Testis (tissue), 3 donors: ENCODE data around the gene ADPRH. TPM values are rescaled to one million over a fixed set of nuclear protein-coding genes. Genes with fewer than 3 reads are reported as not detected.
A peak's percentile ranks its signal among the peaks of the same experiment; 100 is the strongest.

ENCODE experiments used
- DNase-seq: peaks from one replicate; pipeline ENCODE4 v3.0.0-alpha.2; 2019
- H3K27ac ChIP-seq, 2 donors: fragments of 200-600 bp; sonication (generic); one replicate each; pipeline ENCODE4 v1.5.1; 2019
- H3K27me3 ChIP-seq: fragments of 200-600 bp; sonication (generic); one replicate; pipeline ENCODE4 v1.5.1; 2019
- H3K36me3 ChIP-seq: fragments of 200-600 bp; sonication (generic); one replicate; pipeline ENCODE4 v1.5.1; 2017; ENCODE audit warnings: low read depth; ENCODE audit errors: missing control alignments
- H3K4me1 ChIP-seq: fragments of 200-600 bp; sonication (generic); one replicate; pipeline ENCODE4 v1.5.1; 2019
- H3K4me3 ChIP-seq, 2 donors: fragments of 200-600 bp; sonication (generic); one replicate each; pipeline ENCODE4 v1.5.1; 2017 to 2019
- H3K9me3 ChIP-seq: fragments of 200-600 bp; sonication (generic); one replicate; pipeline ENCODE4 v1.5.1; 2017
- CTCF ChIP-seq, 3 experiments: fragments of 450-650 bp in 2 of 3; fragments of 200-600 bp in 1 of 3; sonication (generic) in 1 of 3; IDR thresholded peaks; one replicate each; pipeline ENCODE4 v1.5.1; 2016 to 2019; ENCODE audit warnings: antibody characterized with exemption in 3 of 3, mild to moderate bottlenecking in 2 of 3, moderate library complexity in 1 of 3
- POLR2A ChIP-seq: fragments of 450-650 bp; IDR thresholded peaks from one replicate; pipeline ENCODE4 v1.6.1; 2017; ENCODE audit warnings: antibody characterized with exemption, mild to moderate bottlenecking, moderate library complexity
- WGBS, 2 donors: methylation state at CpG; one replicate each; pipeline ENCODE4 v1.1.5; 2018; 5-methylcytosine and 5-hydroxymethylcytosine counted together
- intact Hi-C: fragments of 100-400 bp; cut with DNase I; formaldehyde crosslinking; loops from one replicate; pipeline ENCODE4 v1.15.1; 2023; ENCODE audit warnings: low total_unique reads
- polyA plus RNA-seq: library from polyadenylated mRNA; stranded (reverse); fragments of 350-450 nt; fragmentation: Illumina TruSeq; extraction: RNeasy Lipid Tissue Mini Kit (QIAGEN cat#74804); gene quantifications from one replicate; pipeline ENCODE4 v1.2.3, GENCODE V29; 2014; ENCODE audit warnings: low read depth, low replicate concordance; ENCODE audit not compliant: insufficient read depth
- total RNA-seq, 2 donors: library from RNA; depleted of rRNA; stranded (reverse); fragments of >200 nt; gene quantifications; one replicate each; pipeline ENCODE4 v1.2.3, GENCODE V29; 2016

The ADPRH gene
- total and polyA plus RNA-seq, 3 donors from 2014 or later: 7.9 to 8.6 (median 8.0) TPM

DNA sequence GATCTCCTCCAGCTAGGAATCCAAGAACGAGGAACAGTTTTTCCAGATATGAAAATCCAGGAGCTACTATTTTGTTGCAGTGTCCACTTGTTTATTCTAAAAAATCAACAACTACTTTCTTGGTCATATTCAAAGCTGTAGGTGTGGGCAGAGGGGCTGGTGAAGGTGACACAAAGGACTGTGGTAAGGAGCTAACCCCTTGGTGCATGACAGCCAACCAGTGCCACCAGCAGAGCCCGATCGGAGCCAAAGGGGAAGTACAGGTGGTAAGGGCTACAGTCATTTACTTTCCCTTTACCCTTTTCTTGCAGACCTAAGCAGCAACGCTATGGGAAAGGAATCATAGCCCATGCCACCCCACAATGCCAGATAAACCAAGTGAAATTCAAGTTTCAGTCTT lies 49.1 kb downstream of the ADPRH start:
- TF ChIP-seq CTCF (IDR thresholded peaks at IDR 0.05): no peak
- no peak for TF ChIP-seq POLR2A
- DNase-seq: no peak
- whole genome bisulfite sequencing, 2 donors: 77 to 78% methylated on average over 4 of the region's 4 CpGs
- Histone ChIP-seq H3K4me1 (peaks cover 18% of the 10 kb centered on the region), H3K27ac (peak overlapping the region in 1 of 2 donors; percentile 84), H3K36me3 (no peaks in the 10 kb centered on the region), H3K4me3 (no peak overlapping the region), H3K9me3 (no peaks in the 10 kb centered on the region), H3K27me3 (no peaks in the 10 kb centered on the region)
- intact Hi-C loops: no loop called here

DNA sequence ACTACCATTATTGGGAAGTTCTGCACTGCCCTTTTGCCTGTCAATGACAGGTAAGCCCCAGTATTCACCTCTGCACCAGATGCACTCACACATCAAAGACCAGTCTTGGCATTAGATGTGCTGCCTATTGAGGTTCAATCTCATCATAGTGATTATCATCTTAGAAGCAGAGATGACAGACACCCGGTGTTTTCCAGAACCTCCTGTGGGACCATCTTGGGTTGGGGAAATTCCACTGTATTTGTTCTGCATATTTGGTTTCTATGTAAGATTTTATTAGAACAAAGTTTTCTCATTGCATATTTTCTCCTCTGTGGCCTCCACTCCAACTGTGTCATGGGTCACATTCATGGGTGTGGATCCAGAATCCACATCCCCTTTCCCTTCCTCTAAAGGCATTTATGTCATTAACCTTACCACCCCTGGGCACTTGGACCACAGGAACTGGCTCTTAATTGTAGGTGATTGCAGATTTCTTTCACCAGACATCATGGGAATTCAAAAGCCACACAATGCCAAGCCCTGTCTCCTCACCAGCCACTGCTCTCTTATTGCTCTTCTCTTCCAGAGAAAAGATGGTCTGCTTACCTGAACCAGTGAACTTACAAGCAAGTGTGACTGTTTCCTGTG lies 49.6 kb downstream of the ADPRH start:
- Histone ChIP-seq H3K4me3 (no peak overlapping the region), H3K9me3 (no peaks in the 10 kb centered on the region), H3K27ac (peak overlapping the region in 1 of 2 donors; percentile 84), H3K4me1 (peaks cover 18% of the 10 kb centered on the region), H3K36me3 (no peaks in the 10 kb centered on the region), H3K27me3 (no peaks in the 10 kb centered on the region)
- no peak for DNase-seq
- intact Hi-C loops: no loop called here
- TF ChIP-seq CTCF (IDR thresholded peaks at IDR 0.05) (no peak), POLR2A (no peak)
- WGBS, 2 donors: 33 to 40% methylated on average over 1 of the region's 1 CpG

GRCh38 chr3:119630128-119630879 lies 51.0 kb downstream of the ADPRH start:
- DNase-seq: no peak
- H3K4me3 ChIP-seq: no peak overlapping the region
- peak overlapping the region; percentile 29 to 84 for H3K27ac ChIP-seq
- WGBS, 2 donors: 79 to 85% methylated on average over 8 of the region's 8 CpGs
- peaks cover 18% of the 10 kb centered on the region for H3K4me1 ChIP-seq
- no peaks in the 10 kb centered on the region for H3K36me3 ChIP-seq
- TF ChIP-seq CTCF (IDR thresholded peaks at IDR 0.05) (no peak), POLR2A (no peak)
- no peaks in the 10 kb centered on the region for H3K9me3 ChIP-seq
- intact Hi-C loops: no loop called here
- H3K27me3 ChIP-seq: no peaks in the 10 kb centered on the region

- peak overlapping the region in 1 of 2 donors; percentile 84 for H3K27ac ChIP-seq
- no peak for TF ChIP-seq POLR2A
- TF ChIP-seq CTCF (IDR thresholded peaks at IDR 0.05): no peak
- no peaks in the 10 kb centered on the region for H3K27me3 ChIP-seq
- WGBS, 2 donors: 83 to 86% methylated on average over 7 of the region's 7 CpGs
- no peaks in the 10 kb centered on the region for H3K36me3 ChIP-seq
- H3K9me3 ChIP-seq: no peaks in the 10 kb centered on the region
- intact Hi-C loops: no loop called here
- no peak overlapping the region for H3K4me3 ChIP-seq
- no peak for DNase-seq
- peaks cover 18% of the 10 kb centered on the region for H3K4me1 ChIP-seq
These were observed 51.6 kb downstream of the ADPRH start for GRCh38 chr3:119630880-119631329.
